HG03565 (cell line): Measurements from ENCODE around the gene SHCBP1L.

Experiments used
- ATAC-seq: cut with Tn5 transposase; IDR thresholded peaks from one replicate; pipeline ENCODE4 v1.9.1; 2021; ENCODE audit warnings: mild to moderate bottlenecking, moderate library complexity; ENCODE audit not compliant: unreplicated experiment

The SHCBP1L gene

DNA sequence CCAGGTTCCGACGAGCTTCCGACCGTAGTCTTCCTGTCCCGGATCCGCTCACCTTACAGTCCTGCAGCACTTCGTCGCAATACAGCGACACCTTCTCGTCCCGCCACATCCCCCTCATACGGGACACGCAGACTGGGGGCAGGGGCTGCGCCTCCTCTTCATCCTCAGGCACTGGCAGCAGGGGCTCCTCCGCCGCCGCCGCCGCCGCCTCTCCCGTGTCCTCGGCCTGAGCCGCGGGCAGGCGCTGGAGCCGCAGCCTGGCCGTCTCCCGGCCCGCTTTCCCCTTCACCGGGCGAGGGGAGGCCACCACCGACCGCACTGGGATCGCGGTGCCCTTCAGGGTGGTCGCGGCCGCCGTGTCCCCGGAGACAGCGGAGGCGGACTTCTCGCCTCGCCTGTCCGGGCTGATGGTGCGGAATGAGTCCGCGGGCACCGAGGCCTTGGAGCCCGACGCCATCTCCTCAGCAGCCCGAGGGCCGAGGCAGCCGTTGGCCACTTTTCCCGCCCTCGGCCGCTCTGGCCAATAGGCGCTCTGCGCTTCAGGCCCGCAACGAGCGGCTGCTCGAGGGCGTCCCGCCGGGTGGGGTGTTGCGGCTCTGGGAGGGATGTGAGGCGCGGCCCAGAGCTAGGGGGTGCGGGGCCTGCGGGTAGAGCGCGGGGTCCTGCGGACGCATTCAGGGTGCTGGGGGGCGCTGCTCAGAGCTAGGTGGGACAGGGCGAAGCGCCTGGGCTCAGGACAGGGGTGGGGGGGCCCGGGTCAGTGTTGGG, at the start of gene SHCBP1L:
SHCBP1L (minus strand) TSS at position 490 of the 768 bp plus-strand sequence; CDS start at position 457, 33 bp downstream.
- no peak for ATAC-seq

DNA sequence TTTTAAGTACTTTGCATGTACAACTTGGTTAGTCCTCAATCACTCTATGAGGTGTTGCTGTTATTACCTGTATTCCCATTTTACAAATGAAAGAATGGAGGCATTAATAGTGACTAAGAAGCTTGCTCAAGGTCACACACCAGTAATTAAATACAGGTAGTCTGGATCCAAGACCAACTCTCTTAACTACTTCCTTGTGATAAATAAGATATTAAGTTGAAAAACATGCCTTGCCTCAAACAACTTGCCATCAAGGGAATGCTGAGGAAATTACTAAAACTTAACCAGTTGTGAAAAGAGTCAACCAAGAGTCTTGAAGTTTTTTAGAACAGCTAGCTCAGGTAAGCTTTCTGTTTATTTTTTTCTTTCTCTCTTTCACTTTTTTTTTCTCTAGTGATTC, 49.3 kb upstream of the SHCBP1L start:
- ATAC-seq = no peak

DNA sequence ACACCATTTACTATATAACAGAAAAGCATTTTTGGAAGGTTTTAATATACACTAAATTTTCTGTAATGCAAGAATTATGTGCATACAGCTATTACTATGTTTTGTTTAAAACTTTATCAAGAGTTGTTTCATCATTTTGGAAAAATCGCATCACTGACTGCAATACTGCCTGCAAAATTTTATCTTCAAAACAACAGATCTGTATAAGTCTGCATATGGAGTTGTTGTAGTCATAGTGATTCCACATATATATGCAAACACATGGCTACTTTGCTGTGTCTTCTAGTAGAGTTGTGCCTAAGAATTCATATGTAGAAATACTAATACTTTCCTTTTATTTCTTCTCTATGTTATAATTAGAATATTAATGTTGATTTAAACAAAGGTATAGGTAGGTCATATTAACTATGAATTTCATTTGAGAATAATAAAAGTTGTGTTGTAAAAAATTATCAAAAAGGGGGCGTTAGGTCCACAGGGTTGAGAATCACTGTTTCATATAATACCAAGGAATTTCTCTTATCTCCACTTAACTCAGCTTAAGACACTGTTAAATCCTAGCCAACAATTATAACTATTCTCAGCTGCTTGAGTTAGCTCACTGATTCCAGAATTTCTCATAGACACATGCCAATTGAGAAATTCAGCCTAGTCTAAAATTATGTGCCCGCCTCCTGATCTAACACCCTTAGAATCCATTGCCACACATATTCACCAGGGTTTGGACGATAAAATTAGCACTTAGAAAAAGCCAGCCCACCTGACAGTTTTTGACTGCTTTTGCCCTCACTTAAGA, 47.4 kb upstream of the SHCBP1L start:
- no peak for ATAC-seq

DNA sequence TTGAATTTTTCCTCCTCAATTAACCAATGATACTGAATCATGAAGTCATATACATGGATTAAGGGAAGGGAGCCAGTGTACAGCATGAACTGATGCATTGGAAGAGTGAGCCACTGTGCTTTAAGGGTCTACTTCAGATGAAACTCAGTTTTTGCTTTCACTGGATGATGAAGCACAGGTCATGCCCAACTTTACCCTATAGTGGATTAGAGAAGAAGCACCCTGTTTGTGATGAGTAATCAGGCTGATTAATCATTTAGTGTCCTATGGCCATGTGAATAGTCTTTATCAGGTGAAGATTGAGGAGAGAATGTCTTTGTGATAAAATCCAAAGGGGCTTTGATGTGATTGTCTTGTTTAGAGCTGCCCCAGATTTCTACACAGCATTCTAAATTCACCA, 45.5 kb upstream of the SHCBP1L start:
- no peak for ATAC-seq

DNA sequence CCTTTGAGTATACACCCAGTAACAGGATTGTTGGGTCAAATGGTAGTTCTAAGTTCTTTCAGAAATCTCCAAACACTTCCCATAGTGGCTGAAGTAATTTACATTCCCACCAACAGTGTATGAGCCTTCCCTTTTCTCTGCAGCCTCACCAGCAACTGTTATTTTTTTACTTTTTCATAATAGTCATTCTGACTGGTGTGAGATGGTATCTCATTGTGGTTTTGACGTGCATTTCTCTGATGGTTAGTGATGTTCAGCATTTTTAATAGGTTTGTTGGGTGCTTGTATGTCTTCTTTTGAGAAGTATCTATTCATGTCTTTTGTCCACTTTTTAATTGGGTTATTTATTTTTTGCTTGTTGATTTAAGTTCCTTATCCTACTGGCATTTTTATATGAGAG, 43.9 kb upstream of the SHCBP1L start:
- no peak for ATAC-seq

DNA sequence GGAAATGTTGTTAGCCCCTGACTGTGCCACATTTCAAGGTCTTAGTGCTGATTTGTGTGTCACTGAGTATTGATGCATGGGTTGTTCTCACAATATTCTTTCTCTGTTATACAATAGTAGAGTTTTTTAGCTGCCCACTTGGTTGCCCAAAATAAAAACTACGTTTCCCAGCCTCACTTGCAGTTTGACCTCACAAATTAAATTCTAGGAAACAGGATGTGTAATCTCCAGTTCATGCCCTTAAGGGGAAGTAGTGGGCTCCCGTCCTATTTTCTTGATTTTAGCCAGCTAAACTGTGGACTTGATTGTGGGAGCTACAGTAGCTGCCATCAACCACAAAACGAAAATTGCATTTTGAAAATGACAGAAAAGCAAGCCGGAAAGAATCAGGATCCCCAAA, 42.9 kb upstream of the SHCBP1L start:
- no peak for ATAC-seq

DNA sequence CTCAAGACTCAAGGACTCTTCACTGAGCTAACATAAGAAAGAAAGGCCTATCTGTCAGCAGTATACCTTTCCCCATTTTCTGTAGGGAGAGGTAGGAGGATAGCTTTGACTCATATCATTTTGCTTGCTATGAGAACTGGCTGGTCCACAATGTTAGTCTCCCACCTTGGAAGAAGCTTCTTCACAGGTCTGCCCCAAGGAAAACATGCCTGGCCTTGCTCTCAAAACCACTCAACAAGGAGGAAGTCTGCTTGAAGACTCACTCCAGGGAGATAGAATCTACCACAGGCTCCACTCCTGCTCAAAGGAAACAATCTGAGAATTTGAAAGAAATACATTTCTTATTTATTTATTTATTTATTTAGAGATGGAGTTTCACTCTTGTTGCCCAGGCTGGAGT, 40.8 kb upstream of the SHCBP1L start:
- no peak for ATAC-seq

DNA sequence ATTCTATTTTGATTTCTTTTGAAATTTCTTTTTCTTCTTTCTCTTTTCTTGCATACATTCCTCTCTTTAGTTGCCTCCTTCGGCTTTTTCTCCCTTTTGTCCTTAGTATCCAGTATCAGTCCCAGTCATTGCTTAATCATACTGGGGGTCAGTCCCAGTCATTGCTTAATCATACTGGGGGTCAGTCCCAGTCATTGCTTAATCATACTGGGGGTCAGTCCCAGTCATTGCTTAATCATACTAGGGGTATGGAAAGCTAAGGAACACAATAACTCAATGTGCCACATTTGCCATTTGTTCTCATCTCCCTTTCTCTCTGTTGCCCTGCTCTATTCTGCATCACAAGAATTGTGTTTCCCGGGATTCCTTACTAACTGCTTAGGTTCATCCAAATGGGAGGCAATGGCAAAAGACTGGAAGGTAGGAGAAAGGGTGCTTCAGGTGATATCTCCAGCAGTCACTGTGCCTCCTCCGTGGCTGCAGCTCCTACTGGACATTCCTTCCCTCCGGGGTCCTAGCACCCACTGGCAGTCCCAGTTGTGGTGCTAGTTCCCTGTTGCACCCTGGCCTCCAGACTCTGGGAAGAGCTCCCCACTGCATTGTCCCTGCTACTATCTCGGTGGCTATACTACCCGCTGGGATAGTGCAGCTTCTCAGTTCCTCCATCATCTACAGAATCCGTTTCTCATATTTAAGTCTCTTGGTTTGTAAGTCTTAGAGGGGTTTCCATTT, 37.6 kb upstream of the SHCBP1L start:
- ATAC-seq = no peak

DNA sequence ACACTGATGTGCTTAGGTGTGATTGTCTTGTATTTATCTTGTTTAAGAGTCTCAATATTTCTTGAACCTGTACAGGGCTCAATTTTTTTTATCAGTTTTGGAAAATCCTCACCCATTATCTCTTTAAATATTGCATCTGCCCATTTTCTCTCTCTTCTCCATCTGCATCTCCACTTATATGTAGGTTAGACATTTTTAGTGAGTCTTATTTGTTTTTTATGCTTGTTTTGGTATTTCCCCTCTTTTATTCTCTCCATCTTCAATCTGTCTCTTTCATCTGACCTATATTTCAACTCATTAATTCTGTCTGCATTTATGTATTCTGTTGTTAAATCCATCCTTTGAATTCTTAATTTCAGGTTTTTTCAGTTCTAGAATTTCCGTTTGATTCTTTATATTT, 32.9 kb upstream of the SHCBP1L start:
- ATAC-seq = no peak

DNA sequence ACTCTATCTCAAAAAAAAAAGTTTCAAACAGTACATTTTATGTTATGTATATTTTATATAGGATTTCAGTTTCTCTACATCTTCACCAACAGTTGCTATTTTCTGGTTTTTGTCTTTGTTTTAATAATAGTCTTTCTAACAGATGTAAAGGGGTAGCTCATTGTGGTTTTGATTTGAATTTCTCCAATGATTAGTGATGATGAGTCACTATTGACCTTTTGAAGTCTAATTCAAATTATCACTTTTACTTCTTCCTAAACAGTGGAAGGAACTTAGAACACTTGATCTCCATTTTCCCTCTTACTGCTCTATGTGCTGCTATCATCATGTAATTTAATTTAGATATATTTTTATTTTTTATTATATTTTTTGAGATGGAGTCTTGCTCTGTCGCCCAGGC, 31.7 kb upstream of the SHCBP1L start:
- no peak for ATAC-seq

DNA sequence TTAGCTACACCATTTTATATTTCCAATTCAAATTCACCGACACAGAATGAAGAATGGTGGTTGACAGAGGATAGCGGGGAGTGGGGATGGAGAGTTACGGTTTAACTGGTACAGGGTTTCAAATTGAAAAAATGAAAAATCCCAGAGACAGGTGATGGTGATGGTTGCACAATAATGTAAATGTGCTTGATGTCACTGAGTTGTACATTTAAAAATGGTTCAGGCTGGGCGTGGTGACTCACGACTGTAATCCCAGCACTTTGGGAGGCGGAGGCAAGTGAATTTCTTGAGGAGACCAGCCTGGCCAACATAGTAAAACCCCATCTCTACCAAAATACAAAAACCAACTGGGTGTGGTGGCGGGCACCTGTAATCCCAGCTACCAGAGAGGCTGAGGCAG, 31.2 kb upstream of the SHCBP1L start:
- no peak for ATAC-seq

DNA sequence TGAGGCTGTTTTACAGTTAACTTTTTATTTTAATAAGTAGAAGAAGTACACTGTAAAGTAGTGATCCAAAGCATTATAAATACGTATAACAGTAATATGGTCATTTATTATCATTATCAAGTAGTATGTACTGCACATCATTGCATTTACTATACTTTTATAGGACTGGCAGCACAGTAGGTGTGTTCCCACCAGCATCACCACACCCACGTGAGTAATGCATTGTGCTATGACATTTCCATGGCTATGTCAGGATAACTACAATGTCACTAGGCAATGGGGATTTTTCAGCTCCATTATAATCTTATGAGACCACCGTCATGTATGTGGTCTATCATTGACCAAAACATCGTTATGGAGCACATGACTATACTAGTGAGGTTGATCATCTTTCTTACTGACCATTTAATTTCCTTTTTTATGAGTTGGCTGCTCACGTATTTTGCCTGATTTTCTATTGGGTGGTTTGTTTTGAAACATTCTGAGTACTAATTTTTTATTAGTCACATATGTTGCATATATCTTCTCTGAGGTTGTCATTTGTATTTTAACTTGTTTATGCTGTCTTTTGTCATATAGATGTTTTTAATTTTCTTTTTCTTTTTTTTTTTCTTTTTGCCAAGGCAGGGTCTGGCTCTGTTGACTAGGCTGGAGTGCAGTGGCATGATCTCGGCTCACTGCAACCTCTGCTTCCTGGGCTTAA, 25.3 kb upstream of the SHCBP1L start:
- no peak for ATAC-seq

DNA sequence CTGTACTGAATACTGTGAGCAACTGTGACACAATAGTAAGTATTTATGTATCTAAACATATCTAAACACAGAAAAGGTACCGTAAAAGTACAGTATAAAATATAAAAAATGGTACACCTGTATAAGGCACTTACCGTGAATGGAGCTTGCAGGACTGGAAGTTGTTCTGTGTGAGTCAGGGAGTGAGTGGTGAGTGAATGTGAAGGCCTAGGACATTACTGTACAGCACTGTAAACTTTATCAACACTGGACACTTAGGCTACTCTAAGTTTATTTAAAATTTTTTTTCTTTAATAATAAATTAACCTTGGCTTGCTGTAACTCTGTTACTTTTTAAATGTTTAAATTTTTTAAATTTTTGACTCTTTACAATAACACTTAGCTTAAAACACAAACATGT, 24.5 kb upstream of the SHCBP1L start:
- no peak for ATAC-seq

DNA sequence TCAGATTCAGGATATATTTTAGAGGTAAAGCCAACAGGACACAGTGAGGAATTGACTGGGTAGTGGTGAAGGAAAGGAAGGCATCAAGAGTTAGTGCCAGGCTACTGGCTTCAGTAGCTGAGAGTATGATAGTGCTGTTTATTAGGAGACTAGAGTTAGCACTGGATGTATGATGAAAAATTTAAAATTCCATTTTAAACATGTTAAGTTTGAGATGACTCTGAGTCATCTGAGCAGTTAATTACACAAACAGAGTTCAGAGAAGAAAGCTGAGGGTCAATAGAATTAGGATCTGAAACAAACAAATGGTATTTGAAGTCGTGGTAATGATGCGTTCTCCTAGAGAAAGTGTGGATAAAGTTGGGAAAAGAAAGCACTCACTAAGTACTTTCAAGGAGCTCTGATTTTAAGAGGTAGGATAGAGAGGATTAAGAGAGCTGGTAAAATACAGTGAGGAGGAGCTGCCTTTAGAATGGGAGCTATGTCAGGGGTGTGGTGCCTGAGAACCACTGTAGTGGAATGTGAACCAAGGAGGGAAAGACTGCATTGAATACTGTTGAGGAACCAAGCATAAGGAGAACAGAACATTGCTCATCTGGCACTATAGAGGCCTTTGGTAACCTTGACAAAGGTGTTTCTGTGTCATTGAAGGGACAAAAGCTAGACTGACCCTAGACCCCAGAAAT, 21.7 kb upstream of the SHCBP1L start:
- ATAC-seq = no peak

DNA sequence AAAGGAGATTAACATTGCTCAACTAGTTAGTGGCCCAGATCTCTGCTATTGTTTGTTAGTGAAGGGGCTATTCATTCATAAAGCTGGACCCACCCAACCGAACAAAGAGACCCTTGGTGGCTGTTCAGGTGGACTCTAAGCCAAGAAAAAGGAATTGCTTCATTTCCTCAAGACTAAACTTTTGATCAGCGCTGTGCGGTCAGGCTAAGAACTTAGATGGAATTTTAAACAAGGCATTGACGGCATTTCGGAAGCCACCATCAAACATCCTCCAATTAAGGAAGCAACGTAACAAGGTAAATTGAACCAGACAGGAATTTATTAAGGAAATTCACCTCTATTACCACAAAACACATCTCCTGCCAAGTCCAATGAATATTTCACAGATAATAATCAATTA, 19.9 kb upstream of the SHCBP1L start:
- ATAC-seq = no peak

DNA sequence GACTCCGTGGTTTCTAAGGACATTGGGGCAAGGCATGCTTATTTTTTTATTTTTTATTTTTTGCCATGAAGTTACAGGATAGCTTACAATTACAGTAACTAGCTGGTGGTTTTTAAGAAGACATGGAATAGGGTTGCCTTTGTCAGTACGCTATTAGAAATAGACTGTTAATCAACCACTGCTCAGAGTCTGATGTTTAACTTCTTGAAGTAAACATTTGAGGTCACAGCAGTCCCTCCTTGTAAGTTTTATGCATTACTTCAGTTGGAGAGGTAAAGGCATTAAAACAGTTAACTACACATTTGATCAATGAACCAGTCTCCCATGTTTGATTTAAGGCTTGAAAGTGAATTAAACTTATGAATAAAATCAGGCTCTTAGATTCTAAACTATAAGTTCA, 19.3 kb upstream of the SHCBP1L start:
- no peak for ATAC-seq

DNA sequence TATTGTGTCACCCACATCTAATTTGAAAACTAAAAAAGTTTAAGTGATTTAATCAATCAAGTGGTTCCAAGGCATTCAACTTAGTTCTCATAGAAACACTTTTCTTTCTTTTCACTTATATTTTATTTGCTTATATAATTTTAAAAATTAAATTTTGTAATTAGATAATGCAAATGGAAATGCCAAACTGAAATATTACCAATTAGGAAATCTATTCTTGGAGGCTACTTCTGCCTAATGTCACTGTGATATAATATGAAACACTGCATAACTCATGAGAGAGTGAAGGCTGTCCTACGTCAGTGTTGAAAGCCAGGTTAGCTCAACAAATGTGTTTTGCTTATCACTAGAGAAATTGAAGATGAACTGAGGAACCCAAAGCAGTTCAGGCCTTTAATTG, 18.3 kb upstream of the SHCBP1L start:
- no peak for ATAC-seq

DNA sequence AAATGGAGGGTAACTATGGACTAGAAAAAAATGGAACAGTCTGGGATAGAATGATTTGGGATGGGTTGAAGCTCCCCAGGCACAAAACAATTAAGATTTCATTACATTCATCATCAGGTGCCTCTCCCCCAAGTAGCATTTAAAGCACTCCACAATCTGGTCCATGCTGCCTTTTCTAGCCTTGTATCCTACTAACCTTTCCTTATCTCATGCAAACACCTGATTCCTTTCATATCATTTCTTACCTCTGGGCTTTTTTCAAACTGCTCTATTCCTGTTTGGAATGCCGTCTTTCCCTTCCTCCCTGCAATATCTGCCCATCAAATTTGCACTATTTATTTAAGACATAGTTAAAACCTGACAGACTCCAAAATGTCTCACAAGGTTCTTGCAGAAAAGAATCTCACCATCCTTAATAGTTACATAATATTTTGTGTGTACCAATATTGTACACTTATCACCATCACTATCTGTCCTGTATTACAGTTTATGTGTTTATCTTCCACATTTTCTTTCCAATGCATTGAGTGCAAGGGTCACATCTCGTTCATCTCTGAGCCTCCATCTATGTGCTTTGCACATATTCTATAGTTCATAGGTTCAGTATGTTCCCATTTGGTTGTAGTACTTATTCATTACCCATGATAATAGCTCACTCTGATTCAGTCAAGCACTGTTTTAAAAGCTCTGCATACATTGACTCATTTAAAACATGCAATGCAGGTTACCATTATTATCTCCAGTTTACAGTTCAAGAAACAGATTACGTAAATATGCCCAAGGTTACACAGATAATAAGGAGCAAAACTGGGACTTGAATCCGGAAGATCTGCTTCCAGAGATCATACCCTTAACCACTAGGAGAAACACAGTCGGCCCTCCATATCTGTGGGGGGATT, 16.1 kb upstream of the SHCBP1L start:
- no peak for ATAC-seq

DNA sequence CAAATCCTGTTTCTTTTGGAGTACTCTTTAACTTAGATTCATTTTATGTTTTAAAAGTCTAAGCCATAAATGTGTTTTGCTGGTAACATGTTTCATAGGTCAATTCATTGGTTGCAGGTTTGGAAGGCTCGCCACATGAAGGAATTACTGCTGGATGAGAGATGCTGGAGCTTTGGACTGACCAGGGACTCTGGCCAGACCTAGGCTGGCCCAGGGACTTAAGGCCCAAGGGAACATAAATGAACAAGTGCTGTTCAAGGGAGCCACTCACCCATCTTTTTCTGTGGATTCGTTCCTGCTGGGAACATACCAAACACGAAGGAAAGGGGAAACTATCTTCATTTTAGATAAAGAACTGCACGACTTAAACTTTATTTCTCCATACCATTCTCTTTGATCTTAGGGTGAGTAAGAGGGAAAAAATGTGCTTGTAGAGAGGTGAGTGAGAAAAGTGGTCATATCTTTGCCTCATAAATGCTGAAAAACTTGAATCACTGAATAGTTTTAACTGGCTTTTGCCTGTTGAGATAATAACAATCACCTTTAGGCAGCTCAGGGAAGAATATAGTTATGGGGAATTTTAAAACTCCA, 15.3 kb upstream of the SHCBP1L start:
- ATAC-seq = no peak
